Suprapubic skin (tissue), 4 donors: ENCODE data around the gene TGM2. TPM values are rescaled to one million over a fixed set of nuclear protein-coding genes. Genes with fewer than 3 reads are reported as not detected.

ENCODE experiments used
- DNase-seq, 2 donors: peaks; one replicate each; pipeline ENCODE4 v3.0.0-alpha.2; 2019; ENCODE audit warnings: low spot score in 2 of 2
- H3K27ac ChIP-seq: fragments of 200-600 bp; sonication (generic); one replicate; pipeline ENCODE4 v1.5.1; 2019
- H3K27me3 ChIP-seq: fragments of 200-600 bp; sonication (generic); one replicate; pipeline ENCODE4 v1.5.1; 2019
- H3K36me3 ChIP-seq: fragments of 200-600 bp; sonication (generic); one replicate; pipeline ENCODE4 v1.5.1; 2019
- H3K4me1 ChIP-seq: fragments of 200-600 bp; sonication (generic); one replicate; pipeline ENCODE4 v1.5.1; 2019
- H3K4me3 ChIP-seq: fragments of 200-600 bp; sonication (generic); one replicate; pipeline ENCODE4 v1.5.1; 2019; ENCODE audit warnings: mild to moderate bottlenecking
- H3K9me3 ChIP-seq: fragments of 200-600 bp; sonication (generic); one replicate; pipeline ENCODE4 v1.5.1; 2019
- EP300 ChIP-seq: sonication (generic); formaldehyde crosslinking; IDR thresholded peaks from one replicate; pipeline ENCODE4 v1.6.1; 2017; ENCODE audit warnings: antibody characterized with exemption
- POLR2A ChIP-seq, 2 donors: fragments of 450-650 bp; IDR thresholded peaks; one replicate each; pipeline ENCODE4 v1.6.1; 2017; ENCODE audit warnings: antibody characterized with exemption in 2 of 2, mild to moderate bottlenecking in 2 of 2, moderate library complexity in 2 of 2
- POLR2AphosphoS5 ChIP-seq, 3 donors: sonication (generic); formaldehyde crosslinking; IDR thresholded peaks; one replicate each; pipeline ENCODE4 v1.6.1; 2017; ENCODE audit warnings: antibody characterized with exemption in 3 of 3
- WGBS: methylation state at CpG from one replicate; pipeline ENCODE4 v1.1.5; 2018; 5-methylcytosine and 5-hydroxymethylcytosine counted together
- total RNA-seq, 4 donors: library from RNA; depleted of rRNA; stranded (reverse); fragments of >200 nt; gene quantifications; one replicate each; pipeline ENCODE4 v1.1.0, GENCODE V29; 2016
- TF ChIP-seq, protein P1 (sequence below), 2 donors: fragments of 200-600 bp in 1 of 2; fragments of 450-650 bp in 1 of 2; sonication (generic) in 1 of 2; IDR thresholded peaks; one replicate each; pipeline ENCODE4 v1.5.1; 2016 to 2019; ENCODE audit warnings: antibody characterized with exemption in 2 of 2, mild to moderate bottlenecking in 1 of 2, moderate library complexity in 1 of 2

TGM2 gene
- total RNA-seq, 4 donors from 2014 or later, result 1.5 to 6.6 (median 3.8) TPM

DNA sequence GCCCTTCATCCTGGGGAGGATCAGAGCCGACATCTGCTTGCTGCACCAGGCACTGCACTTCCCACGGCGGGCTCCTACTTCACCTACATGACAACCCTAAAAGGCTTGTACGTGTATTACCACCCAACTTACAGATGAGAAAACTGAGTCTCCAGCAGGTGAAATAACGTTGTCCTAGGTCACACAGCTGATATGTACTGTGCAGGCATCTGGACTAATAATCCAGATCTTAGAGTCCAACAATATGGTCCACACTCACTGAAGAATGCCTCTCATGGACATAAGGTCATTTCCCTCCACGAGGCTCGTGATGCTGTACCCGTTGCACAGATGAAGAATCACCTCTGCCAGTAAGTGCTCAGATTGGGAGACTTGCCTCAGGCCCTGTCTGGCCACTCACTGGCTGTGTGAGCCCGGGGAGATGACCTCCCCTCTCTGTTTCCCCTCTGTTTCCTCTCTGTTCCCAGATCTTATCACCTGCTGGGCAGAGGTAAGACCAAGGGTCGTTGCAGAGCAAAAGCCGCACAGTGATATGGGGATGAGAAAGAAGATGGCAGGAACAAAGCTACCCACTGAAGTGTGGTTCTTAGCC is 32.1 kb downstream of the TGM2 start:
- TF ChIP-seq POLR2A (IDR thresholded peaks at IDR 0.05) (no peak), POLR2AphosphoS5 (IDR thresholded peaks at IDR 0.05) (no peak), EP300 (no peak)
- TF ChIP-seq, protein P1, sequence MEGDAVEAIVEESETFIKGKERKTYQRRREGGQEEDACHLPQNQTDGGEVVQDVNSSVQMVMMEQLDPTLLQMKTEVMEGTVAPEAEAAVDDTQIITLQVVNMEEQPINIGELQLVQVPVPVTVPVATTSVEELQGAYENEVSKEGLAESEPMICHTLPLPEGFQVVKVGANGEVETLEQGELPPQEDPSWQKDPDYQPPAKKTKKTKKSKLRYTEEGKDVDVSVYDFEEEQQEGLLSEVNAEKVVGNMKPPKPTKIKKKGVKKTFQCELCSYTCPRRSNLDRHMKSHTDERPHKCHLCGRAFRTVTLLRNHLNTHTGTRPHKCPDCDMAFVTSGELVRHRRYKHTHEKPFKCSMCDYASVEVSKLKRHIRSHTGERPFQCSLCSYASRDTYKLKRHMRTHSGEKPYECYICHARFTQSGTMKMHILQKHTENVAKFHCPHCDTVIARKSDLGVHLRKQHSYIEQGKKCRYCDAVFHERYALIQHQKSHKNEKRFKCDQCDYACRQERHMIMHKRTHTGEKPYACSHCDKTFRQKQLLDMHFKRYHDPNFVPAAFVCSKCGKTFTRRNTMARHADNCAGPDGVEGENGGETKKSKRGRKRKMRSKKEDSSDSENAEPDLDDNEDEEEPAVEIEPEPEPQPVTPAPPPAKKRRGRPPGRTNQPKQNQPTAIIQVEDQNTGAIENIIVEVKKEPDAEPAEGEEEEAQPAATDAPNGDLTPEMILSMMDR (IDR thresholded peaks at IDR 0.05), result no peak
- Histone ChIP-seq H3K27ac (no peak overlapping the region), H3K4me3 (no peak overlapping the region), H3K4me1 (no peaks in the 10 kb centered on the region), H3K27me3 (peaks cover 5% of the 10 kb centered on the region), H3K9me3 (no peaks in the 10 kb centered on the region), H3K36me3 (no peaks in the 10 kb centered on the region)
- WGBS, result 89% methylated on average over 11 of the region's 11 CpGs
- DNase-seq, result no peak

DNA sequence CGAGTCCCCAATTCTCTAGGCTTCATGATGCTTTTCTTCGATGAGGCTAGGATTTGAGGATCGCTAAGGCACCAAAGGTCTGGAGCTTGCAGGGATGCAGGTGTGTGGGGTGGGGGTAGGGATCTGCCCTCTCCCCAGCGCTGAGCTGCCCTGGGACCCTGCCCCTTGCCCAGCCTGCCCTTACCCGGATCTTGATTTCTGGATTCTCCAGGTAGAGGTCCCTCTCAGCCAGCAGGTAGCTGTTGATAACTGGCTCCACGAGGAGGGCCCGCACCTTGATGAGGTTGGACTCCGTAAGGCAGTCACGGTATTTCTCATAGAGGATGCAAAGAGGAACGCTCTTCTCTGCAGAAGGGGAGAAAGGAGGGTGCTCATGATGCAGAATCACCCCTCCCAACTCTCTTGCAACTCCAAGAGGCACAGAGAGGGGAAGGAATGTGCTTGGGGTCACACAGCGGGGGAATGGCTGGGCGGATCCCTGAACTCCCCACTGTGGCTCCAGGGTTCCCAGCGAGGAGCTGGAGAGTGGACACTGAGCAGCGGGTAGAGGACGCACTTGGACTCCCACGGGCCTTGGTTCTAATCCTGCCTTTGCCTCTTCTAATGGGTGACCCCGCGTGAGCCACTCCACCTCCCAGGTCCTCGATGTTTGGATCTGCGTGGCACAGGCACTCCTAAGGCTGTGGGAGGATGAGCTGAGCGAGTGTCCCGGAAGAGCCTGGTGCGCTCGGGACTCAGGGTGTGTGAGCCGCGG is 32.7 kb downstream of the TGM2 start:
- no peaks in the 10 kb centered on the region for H3K36me3 ChIP-seq
- peaks cover 5% of the 10 kb centered on the region for H3K27me3 ChIP-seq
- TF ChIP-seq EP300, result no peak
- 89% methylated on average over 26 of the region's 26 CpGs for WGBS
- H3K9me3 ChIP-seq, result no peaks in the 10 kb centered on the region
- H3K4me1 ChIP-seq, result peaks cover 2% of the 10 kb centered on the region
- peak in 1 of 2 donors; percentile 30 for DNase-seq
- no peak overlapping the region for H3K4me3 ChIP-seq
- H3K27ac ChIP-seq, result no peak overlapping the region

DNA sequence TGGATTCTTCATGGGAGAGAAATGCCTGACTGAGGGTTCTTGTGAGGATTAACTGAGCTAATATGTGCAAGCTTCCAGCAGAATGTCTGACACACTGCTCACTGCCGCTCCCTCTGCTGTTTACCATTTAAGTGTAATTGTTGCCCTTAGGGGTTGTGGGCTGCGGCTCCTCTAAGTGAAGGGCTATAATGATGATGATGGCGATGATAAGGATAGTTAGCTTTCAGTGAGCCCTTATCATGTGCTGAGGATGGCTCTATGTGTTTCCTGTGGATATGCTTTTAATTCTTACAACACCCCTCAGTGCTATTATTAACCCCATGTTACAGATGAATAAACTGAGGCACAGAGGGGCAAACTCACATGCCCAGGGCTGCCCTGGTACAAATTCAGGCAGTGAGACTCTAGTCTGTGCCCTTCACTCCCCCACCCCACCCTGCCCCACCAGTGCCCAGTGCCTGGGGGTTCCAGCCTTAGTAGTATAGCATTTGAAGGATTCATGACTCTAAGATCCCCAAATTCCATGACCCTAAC is 33.4 kb downstream of the TGM2 start:
- no peaks in the 10 kb centered on the region for H3K36me3 ChIP-seq
- no peaks in the 10 kb centered on the region for H3K9me3 ChIP-seq
- peak in 1 of 2 donors; percentile 17 for DNase-seq
- H3K4me3 ChIP-seq, result no peak overlapping the region
- peaks cover 5% of the 10 kb centered on the region for H3K27me3 ChIP-seq
- H3K27ac ChIP-seq, result no peak overlapping the region
- 59% methylated on average over 3 of the region's 3 CpGs for WGBS
- TF ChIP-seq, protein P1 (IDR thresholded peaks at IDR 0.05), result no peak
- TF ChIP-seq EP300, result no peak
- TF ChIP-seq POLR2AphosphoS5 (IDR thresholded peaks at IDR 0.05), result no peak
- H3K4me1 ChIP-seq, result peaks cover 8% of the 10 kb centered on the region

DNA sequence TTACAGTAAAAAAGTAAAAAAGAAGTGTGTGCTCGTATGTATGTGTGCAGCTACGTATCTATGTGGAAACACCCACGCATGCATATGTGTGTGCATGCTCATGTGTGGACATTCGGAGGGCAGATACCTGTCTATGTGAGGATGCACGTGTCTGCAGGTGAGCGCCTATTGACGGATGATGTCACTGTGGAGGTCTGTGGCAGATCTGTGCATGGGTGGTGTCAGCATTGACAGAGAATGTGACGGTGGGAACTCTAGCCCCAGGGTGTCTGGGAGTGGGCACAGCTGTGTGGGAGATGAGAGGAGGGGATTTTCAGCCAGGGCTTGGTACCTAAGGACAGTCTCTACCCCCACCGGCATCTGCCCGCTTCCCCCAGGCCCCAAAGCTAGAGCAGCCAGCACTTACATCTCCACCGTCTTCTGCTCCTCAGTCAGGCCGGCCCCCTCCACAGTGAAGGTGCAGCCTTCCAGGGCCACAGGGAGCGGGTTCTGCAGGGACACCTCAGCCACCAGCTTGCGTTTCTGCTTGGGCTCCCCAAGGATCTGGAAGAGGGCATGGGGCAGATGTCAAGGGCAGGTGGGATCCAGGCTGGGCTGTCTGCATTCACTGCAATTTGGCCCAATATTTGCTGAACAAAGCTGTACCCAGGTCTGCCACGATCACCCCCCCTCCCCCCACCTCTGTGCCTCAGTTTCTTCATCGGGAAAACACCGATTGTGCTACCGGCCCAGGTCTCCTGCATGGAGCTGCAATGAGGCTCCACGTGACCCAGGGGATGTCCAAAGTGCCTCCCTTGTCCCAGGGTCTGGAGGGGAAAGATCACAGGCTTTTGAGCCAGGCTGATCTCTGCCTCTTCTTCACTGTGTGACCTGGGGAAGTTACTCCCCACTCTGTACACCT is 34.1 kb downstream of the TGM2 start:
- DNase-seq, result peak in 1 of 2 donors; percentile 44
- H3K9me3 ChIP-seq, result no peaks in the 10 kb centered on the region
- TF ChIP-seq EP300, result no peak
- TF ChIP-seq POLR2A (IDR thresholded peaks at IDR 0.05), result no peak
- TF ChIP-seq POLR2AphosphoS5 (IDR thresholded peaks at IDR 0.05), result no peak
- TF ChIP-seq, protein P1 (IDR thresholded peaks at IDR 0.05), result no peak
- no peak overlapping the region for H3K4me3 ChIP-seq
- H3K27me3 ChIP-seq, result peaks cover 5% of the 10 kb centered on the region
- H3K4me1 ChIP-seq, result peaks cover 10% of the 10 kb centered on the region
- no peaks in the 10 kb centered on the region for H3K36me3 ChIP-seq
- 89% methylated on average over 18 of the region's 19 CpGs for WGBS
- H3K27ac ChIP-seq, result no peak overlapping the region

DNA sequence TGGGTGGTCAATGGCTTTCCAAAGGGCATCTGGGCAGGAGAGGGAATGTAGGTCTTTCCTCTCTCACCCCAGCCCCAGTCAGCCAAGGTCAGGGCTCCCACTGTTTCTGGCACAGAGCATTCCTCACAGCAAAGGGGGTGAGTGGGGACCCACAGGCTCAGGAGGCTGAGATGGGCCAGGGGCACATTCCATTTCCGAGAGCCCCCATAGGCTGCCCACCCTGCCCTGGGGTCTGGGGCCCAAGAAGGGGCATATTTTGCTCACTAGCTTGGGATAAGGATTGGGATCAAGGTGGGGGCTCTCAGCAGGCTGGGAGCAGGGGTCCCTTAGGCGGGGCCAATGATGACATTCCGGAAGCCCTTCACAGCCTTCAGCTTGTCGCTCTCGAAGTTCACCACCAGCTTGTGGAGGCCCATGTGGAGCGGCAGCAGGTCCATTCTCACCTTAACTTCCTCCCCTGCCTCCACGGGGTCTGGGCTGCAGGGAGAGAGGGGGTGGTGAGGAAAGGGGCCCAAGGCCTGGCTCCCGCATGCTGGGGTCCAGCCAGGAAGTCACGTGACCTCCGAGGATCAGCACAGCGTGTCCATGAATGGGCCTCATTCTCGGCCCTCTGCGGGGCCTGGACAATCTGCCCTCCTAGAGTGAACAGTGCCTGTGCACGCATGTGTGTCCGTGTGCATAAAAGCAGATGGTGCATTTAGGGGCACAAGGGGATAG is 35.0 kb downstream of the TGM2 start:
- TF ChIP-seq EP300 (no peak), POLR2A (IDR thresholded peaks at IDR 0.05) (no peak), POLR2AphosphoS5 (IDR thresholded peaks at IDR 0.05) (no peak)
- TF ChIP-seq, protein P1 (IDR thresholded peaks at IDR 0.05), result no peak
- Histone ChIP-seq H3K9me3 (no peaks in the 10 kb centered on the region), H3K27ac (no peak overlapping the region), H3K4me1 (peaks cover 10% of the 10 kb centered on the region), H3K36me3 (no peaks in the 10 kb centered on the region), H3K27me3 (peaks cover 5% of the 10 kb centered on the region), H3K4me3 (no peak overlapping the region)
- 89% methylated on average over 8 of the region's 15 CpGs for WGBS
- DNase-seq, result peak in 1 of 2 donors; percentile 25
